Stimulated activated CD8-positive, alpha-beta memory T cell treated with anti-CD3 and anti-CD28 coated beads, Interleukin-2, amount 100 ng/mL, for 48 hours (primary cell): ENCODE data around the gene MICAL3.
"Not testable (repeated sequence)": the region's sequence is repeated elsewhere in the genome, so short reads cannot be mapped to it uniquely, and the experiment has no call there.

ENCODE experiments used
- DNase-seq, 2 donors: peaks; one replicate each; pipeline ENCODE4 v3.0.0-alpha.2; 2020; ENCODE audit warnings: low read depth in 2 of 2

MICAL3 gene

GRCh38 chr22:17769013-17769715 lies 255.2 kb downstream of the MICAL3 start:
- DNase-seq, result no peak

GRCh38 chr22:17767233-17768065 lies 256.9 kb downstream of the MICAL3 start:
- DNase-seq, result peak in 1 of 2 donors; percentile 45

DNA sequence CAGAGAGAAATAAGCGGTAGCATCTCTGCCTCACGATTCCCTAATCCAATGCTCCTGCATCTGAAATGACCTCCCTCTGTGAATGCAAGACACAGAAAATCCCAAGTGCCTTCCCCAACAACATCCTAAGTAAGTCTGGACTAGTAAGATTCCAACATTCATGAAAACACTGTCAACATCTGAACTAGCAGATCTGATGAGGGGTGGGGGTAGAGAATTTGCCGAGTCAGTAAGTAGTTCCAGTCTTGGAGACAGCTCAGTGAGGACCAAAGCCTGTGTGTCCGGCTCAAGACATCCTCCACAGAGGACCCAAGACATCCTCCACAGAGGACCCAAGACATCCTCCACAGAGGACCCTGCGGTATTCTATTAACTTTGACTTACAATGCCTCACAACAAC lies 259.5 kb downstream of the MICAL3 start:
- DNase-seq, result not testable (repeated sequence)

- no peak for DNase-seq
Observed at GRCh38 chr22:17764036-17764435, 260.3 kb downstream of the MICAL3 start.

- not testable (repeated sequence) for DNase-seq
Observed at GRCh38 chr22:17763442-17763841, 260.9 kb downstream of the MICAL3 start.

DNA sequence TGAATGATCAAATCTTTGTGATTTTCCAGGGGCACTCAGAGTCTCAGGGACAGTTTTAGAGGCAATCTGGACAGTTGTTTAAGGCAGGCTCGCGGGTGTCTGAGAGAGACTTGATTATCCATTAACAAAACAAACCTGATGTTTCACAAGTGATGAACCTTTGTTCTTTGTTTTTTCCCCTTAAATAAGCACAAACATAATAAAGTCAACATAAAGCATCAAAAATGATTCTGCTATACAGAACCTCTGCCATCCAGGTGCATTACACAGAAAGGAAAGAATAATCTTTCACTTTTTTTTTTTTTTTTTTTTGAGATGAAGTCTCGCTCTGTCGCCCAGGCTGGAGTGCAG lies 263.2 kb downstream of the MICAL3 start:
- DNase-seq, result no peak

DNA sequence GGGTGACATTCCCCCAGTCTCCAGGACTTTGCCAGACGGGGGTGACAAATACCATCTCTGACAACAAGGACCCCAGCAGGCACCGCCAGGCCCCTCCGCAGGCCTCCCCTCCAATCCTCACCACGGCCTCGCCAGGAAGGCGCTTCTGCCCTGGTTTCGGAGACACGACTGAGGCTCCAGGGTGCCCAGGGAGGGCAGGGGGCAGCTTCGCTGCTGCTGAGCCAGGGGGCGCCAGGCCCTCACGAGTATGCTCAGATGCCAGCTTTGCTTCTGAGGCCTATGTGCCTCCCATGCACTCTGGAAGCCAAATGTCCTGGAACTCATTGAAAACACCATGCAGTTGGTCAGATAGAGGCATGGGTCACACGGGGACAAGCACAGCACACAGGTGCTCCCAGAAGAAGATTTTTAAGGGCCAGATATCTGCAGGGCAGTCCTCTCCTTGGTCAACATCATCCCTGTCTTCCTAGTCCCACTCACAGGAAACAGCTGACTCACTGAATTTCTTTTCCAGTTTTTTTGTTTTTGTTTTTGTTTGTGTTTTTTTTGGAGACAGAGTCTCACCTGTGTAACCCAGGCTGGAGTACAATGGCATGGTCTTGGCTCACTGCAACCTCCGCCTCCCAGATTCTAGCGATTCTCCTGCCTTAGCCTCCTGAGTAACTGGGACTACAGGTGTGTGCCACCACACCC lies 270.0 kb downstream of the MICAL3 start:
- DNase-seq, result no peak

GRCh38 chr22:17753401-17753989 lies 270.9 kb downstream of the MICAL3 start:
- DNase-seq, result no peak

DNA sequence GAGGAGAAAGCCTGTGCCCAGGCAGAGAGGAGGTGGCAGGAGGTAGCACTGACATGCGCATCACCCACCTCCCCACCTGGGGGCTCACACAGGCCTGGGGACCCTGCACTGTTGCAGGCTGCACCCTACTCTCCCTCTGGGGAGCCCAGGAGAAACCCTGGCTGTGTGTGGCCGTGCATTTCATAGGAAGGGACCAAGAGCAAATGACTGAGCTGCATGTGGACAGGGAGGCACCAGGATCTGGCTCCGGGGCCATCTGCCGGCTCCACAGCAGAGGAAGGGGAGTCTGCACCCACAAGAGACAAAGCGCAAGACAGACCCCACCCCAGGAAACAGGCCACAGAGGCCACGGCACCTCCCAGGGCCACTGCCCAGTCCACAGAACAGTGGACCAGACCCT lies 272.8 kb downstream of the MICAL3 start:
- no peak for DNase-seq

- DNase-seq, result no peak
Observed at GRCh38 chr22:17749605-17750395, 274.6 kb downstream of the MICAL3 start.

DNA sequence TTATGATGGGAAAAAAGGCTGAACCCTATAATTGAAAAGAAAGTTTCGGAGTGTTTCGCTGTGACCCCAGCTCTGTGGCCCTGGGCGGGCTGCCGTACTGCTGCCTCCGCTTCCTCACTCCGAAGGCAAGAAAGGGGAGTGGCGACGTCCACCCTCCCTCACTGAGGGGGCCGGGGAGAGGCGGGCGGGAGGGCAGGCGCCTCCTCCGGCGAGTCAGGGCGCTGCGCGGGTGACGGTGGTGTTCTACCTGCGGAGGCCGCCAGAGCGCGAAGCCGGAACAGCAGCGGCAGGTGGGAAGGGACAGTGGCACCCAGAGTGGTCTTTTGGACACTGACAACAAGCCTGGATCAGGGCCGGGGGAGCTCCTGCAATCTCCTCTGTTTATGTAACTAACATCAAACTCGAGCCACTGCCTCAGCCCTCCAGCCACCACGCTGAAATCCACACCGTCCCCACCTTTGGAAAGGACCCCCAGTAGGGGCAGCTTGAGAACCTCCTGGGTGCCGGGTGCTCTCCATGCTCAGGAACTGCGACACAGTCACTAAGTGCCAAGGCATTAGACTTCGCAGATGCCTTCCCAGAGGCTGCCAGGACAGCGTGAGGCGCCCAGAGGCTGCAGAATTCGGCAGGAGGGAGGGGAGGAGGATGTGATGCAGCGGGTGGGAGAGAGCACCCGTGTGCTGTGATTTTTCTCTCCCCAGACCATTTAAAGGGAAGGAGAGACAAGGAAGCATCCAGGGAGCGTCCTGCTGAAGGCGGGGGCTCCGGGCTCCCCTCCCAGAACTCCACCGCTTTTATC lies 275.6 kb downstream of the MICAL3 start:
- DNase-seq, result no peak

DNA sequence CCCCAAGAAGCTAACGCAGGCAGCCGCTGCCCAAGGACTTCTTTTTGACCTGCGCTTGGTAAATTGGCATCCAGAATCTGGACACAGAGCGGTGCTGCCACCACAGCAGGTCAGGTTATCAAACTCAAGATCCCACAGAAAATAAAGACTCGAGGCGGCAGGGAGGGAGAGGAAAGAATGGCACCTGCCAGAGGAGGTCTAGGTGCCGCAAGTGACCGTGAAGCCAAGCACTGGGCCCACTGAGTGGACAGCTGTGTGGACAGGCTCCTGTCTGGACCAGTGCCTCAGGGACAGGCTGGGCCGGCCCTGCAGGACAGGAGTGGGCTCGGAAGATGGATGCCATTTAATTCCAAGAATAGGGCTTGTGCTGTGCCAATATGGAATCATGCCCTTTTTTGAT lies 277.4 kb downstream of the MICAL3 start:
- DNase-seq, result no peak

DNA sequence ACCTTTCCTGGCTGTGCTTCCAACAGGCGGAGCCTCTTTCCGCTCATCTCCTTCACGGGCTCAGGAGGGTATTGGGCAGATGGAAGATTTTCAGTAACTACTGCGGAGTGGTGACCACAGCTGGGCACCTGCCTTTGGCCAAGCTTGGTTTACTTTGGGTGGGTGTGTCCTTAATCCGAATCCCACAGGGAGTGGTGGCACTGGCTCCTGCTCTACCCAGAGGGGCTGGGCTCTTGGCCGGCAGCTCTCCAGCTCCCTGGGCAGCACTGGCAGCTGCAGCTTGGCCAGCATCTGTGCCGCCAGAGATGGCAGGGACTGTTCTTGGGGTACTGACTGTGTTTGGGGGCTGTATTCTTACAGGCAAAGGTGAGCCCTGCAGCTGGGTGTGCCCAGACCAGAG lies 279.9 kb downstream of the MICAL3 start:
- no peak for DNase-seq

GRCh38 chr22:17743661-17744411 lies 280.5 kb downstream of the MICAL3 start:
- no peak for DNase-seq

- peak; percentile 63 to 66 for DNase-seq
Observed at GRCh38 chr22:17742527-17742902, 281.8 kb downstream of the MICAL3 start.

GRCh38 chr22:17741866-17742526 lies 282.4 kb downstream of the MICAL3 start:
- no peak for DNase-seq

GRCh38 chr22:17739196-17739975 lies 285.0 kb downstream of the MICAL3 start:
- no peak for DNase-seq

DNA sequence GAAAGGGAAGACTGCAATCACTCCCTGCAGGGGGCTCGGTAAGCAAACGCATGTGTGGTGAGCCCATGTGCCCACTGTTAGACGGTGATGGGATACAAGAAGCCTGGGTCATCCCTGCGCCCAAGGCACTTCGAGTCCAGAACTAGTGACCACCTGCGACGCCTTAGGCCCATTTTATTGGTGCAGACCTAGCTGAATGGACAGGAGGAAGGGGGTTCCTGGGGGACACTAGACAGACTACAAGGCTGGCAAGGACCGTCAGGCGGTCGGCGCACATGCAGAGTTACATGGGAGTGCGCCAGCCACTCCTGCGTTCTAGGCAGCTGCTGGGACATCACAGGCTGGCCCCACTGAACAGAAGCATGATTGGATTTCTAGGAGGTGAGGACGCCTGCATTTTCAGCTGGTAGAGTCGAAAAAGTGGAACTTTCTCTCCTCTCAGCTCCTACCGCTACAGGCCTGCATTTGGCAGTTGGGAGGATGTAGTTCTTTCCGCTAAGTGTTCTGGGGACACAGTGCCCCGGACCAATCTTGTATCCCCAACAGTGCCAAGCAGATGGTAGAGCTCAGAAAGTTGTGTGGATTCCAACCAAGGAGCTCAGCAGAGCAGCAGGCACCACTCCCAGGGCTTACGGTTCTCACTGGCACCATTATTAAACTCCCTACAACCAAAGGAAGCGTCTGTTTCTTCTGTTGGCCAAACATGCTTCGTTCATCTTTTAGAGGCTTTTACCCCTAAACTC lies 285.8 kb downstream of the MICAL3 start:
- DNase-seq, result no peak
